CD14-positive monocyte (primary cell): Measurements from ENCODE around the gene POLR1F. TPM values are rescaled to one million over a fixed set of nuclear protein-coding genes. Genes with fewer than 3 reads are reported as not detected.

ENCODE experiments used
- DNase-seq, 3 donors: peaks; one replicate each; pipeline ENCODE4 v3.0.0-alpha.2; 2011 to 2022
- H2AFZ ChIP-seq: 2 replicates; pipeline ENCODE4 v1.6.0; 2012; ENCODE audit warnings: mild to moderate bottlenecking, low read depth, low read length, inconsistent platforms; ENCODE audit not compliant: insufficient read depth, poor library complexity, severe bottlenecking
- H3K27ac ChIP-seq, 2 donors: 1 replicate in 1 of 2; 2 replicates in 1 of 2; pipeline ENCODE4 v1.5.1; 2012 to 2013; ENCODE audit warnings: low read length in 2 of 2, control low read depth in 1 of 2, inconsistent platforms in 1 of 2, low read depth in 1 of 2, mild to moderate bottlenecking in 1 of 2
- H3K27me3 ChIP-seq, 2 donors: one replicate each; pipeline versions ENCODE4 v1.6.0 to v1.6.1; 2011 to 2013; ENCODE audit warnings: low read length in 2 of 2; ENCODE audit not compliant: control insufficient read depth in 2 of 2, insufficient read depth in 2 of 2
- H3K36me3 ChIP-seq, 2 donors: replicated peaks in 1 of 2; 1 replicate in 1 of 2; 2 replicates in 1 of 2; pipeline versions ENCODE4 v1.5.1 to v1.6.1; 2012 to 2013; ENCODE audit warnings: low read length in 2 of 2, control low read depth in 1 of 2, inconsistent platforms in 1 of 2, mild to moderate bottlenecking in 1 of 2; ENCODE audit not compliant: insufficient read depth in 2 of 2, control insufficient read depth in 1 of 2
- H3K4me1 ChIP-seq, 2 donors: 1 replicate in 1 of 2; 2 replicates in 1 of 2; pipeline versions ENCODE4 v1.5.1 to v1.6.1; 2012 to 2013; ENCODE audit warnings: low read length in 2 of 2, control low read depth in 1 of 2, inconsistent platforms in 1 of 2, mild to moderate bottlenecking in 1 of 2, moderate library complexity in 1 of 2; ENCODE audit not compliant: insufficient read depth in 2 of 2, control insufficient read depth in 1 of 2
- H3K4me2 ChIP-seq: replicated peaks from 2 replicates; pipeline ENCODE3; 2012; ENCODE audit warnings: low read length, moderate library complexity, mild to moderate bottlenecking; ENCODE audit not compliant: poor library complexity, severe bottlenecking; ENCODE audit errors: extremely low read depth
- H3K4me3 ChIP-seq, 3 experiments: fragments of 200-600 bp in 1 of 3; sonication (generic) in 1 of 3; replicated peaks in 1 of 3; 1 replicate in 2 of 3; 2 replicates in 1 of 3; pipeline ENCODE4 v1.5.1; 2011 to 2013; ENCODE audit warnings: low read length in 3 of 3, mild to moderate bottlenecking in 3 of 3, control low read depth in 2 of 3, low read depth in 2 of 3, inconsistent platforms in 1 of 3, moderate library complexity in 1 of 3
- H3K79me2 ChIP-seq: 2 replicates; pipeline ENCODE4 v1.6.0; 2012; ENCODE audit warnings: mild to moderate bottlenecking, control low read depth, inconsistent platforms, low read length, moderate library complexity; ENCODE audit not compliant: insufficient read depth
- H3K9ac ChIP-seq: 2 replicates; pipeline ENCODE4 v1.6.0; 2017; ENCODE audit warnings: low read length, mild to moderate bottlenecking; ENCODE audit not compliant: insufficient read depth, poor library complexity, severe bottlenecking
- H3K9me3 ChIP-seq, 2 donors: replicated peaks in 1 of 2; 1 replicate in 1 of 2; 2 replicates in 1 of 2; pipeline versions ENCODE4 v1.5.1 to v1.6.1; 2012 to 2013; ENCODE audit warnings: low read length in 2 of 2, control low read depth in 1 of 2; ENCODE audit not compliant: control insufficient read depth in 1 of 2, insufficient read depth in 1 of 2
- H4K20me1 ChIP-seq: 2 replicates; pipeline ENCODE4 v1.6.0; 2012; ENCODE audit warnings: mild to moderate bottlenecking, low read length, control low read depth, moderate library complexity; ENCODE audit not compliant: insufficient read depth
- H3K27ac Mint-ChIP-seq, 7 donors: one replicate each; pipeline ENCODE4 v1.8.0; 2020; ENCODE audit warnings: mild to moderate bottlenecking in 7 of 7, mixed read lengths in 7 of 7, moderate library complexity in 6 of 7, inconsistent platforms in 2 of 7
- H3K27me3 Mint-ChIP-seq, 3 donors: one replicate each; pipeline ENCODE4 v1.8.0; 2021 to 2022; ENCODE audit warnings: low read depth in 3 of 3, mild to moderate bottlenecking in 3 of 3, mixed read lengths in 3 of 3, moderate library complexity in 3 of 3, inconsistent platforms in 1 of 3
- H3K36me3 Mint-ChIP-seq, 2 donors: one replicate each; pipeline ENCODE4 v1.8.0; 2020; ENCODE audit warnings: mixed read lengths in 2 of 2, inconsistent platforms in 1 of 2, mild to moderate bottlenecking in 1 of 2
- H3K4me1 Mint-ChIP-seq: one replicate; pipeline ENCODE4 v1.8.0; 2020; ENCODE audit warnings: mild to moderate bottlenecking, mixed read lengths
- H3K4me3 Mint-ChIP-seq, 2 donors: one replicate each; pipeline ENCODE4 v1.8.0; 2020; ENCODE audit warnings: mild to moderate bottlenecking in 2 of 2, mixed read lengths in 2 of 2, moderate library complexity in 1 of 2
- H3K9me3 Mint-ChIP-seq, 7 donors: one replicate each; pipeline ENCODE4 v1.8.0; 2020 to 2022; ENCODE audit warnings: mixed read lengths in 7 of 7, mild to moderate bottlenecking in 6 of 7, moderate library complexity in 6 of 7, inconsistent platforms in 2 of 7
- CTCF ChIP-seq: fragments of 200-600 bp; IDR thresholded peaks from one replicate; pipeline ENCODE4 v1.8.0; 2022; ENCODE audit warnings: antibody characterized with exemption, mild to moderate bottlenecking
- WGBS: methylation state at CpG from one replicate; pipeline ENCODE4 v1.1.5; 2013; ENCODE audit warnings: missing lambda C conversion rate; ENCODE audit not compliant: insufficient coverage; 5-methylcytosine and 5-hydroxymethylcytosine counted together
- intact Hi-C, 2 donors: fragments of 100-400 bp; cut with micrococcal nuclease; formaldehyde crosslinking; loops; one replicate each; pipeline versions ENCODE4 v1.15.0 to v1.15.1; 2023
- polyA plus RNA-seq, 3 donors: library from polyadenylated mRNA; depleted of rRNA in 1 of 3; unstranded in 2 of 3; stranded (reverse) in 1 of 3; fragments of 300-500 nt in 2 of 3; fragments of >200 nt in 1 of 3; fragmentation: Illumina TruSeq in 2 of 3; gene quantifications; 1 replicate in 2 of 3; 2 replicates in 1 of 3; pipeline ENCODE4 v1.2.3, GENCODE V29; 2012 to 2021

POLR1F gene
- polyA plus RNA-seq, 3 donors, result 11.7 to 17.9 (median 12.4) TPM

- Histone ChIP-seq H3K27ac (no peak overlapping the region), H3K4me1 (no peaks in the 10 kb centered on the region), H3K79me2 (no peaks in the 10 kb centered on the region), H4K20me1 (no peaks in the 10 kb centered on the region), H3K9ac (no peak overlapping the region), H3K9me3 (no peaks in the 10 kb centered on the region), H3K4me3 (no peak overlapping the region), H3K27me3 (no peaks in the 10 kb centered on the region), H3K36me3 (no peaks in the 10 kb centered on the region), H2AFZ (no peak overlapping the region), H3K4me2 (no peak overlapping the region)
- Mint-ChIP-seq H3K4me1 (peaks cover 3% of the 10 kb centered on the region), H3K4me3 (no peak overlapping the region), H3K27ac (no peak overlapping the region), H3K27me3 (peaks cover 0 to 3% (median 0%) of the 10 kb centered on the region in 3 donors), H3K9me3 (no peaks in the 10 kb centered on the region), H3K36me3 (no peaks in the 10 kb centered on the region)
- no peak for DNase-seq
- no CpG with 5 or more reads among the region's 1 CpG for WGBS
- TF ChIP-seq CTCF, result no peak
- intact Hi-C loops, result no loop called here
These were observed 38.0 kb downstream of the POLR1F start for GRCh38 chr7:19670806-19671205.

DNA sequence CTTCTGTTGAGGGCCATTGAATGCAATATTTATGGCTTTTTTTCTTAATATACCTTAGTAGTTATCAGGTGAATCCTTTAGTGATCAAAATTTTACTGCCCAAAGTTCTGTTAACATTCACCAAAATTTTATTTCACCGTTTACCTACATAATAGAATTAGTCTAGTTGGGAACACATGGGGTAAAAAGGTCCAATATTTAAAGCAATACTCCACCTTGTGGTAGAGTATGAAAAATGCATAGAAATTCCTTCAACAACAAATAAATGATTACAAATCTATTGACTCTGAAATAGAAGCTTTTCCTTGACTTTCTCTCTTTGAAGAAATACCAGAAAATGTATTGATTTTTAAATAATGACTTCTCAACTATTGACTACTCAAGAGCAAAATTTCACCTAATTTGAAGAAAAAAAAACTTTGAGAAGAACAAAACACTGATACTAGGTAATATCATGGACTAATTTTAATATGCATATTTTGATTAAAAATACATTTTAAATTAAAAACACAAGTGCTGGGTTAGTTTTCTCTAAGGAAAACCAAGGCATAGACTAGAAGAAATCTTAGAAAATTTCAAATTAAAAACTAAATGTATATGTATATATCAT is 43.3 kb downstream of the POLR1F start:
- no peak for DNase-seq
- no peaks in the 10 kb centered on the region for H3K4me1 ChIP-seq
- Mint-ChIP-seq H3K36me3 (no peaks in the 10 kb centered on the region), H3K27me3 (peaks cover 0 to 3% (median 2%) of the 10 kb centered on the region in 3 donors), H3K27ac (no peak overlapping the region), H3K9me3 (no peaks in the 10 kb centered on the region), H3K4me1 (peaks cover 3% of the 10 kb centered on the region), H3K4me3 (no peak overlapping the region)
- no peak overlapping the region for H3K4me2 ChIP-seq
- no CpG with 5 or more reads among the region's 1 CpG for WGBS
- H4K20me1 ChIP-seq, result no peaks in the 10 kb centered on the region
- intact Hi-C loops, result loop anchor here in 1 of 2 donors (10.0 kb wide), 1 partner anchor 1981 kb away; no protein-coding TSS in a partner anchor
- H3K36me3 ChIP-seq, result no peaks in the 10 kb centered on the region
- no peaks in the 10 kb centered on the region for H3K79me2 ChIP-seq
- H3K27ac ChIP-seq, result no peak overlapping the region
- TF ChIP-seq CTCF, result peak; percentile 73
- no peak overlapping the region for H2AFZ ChIP-seq
- no peak overlapping the region for H3K9ac ChIP-seq
- H3K9me3 ChIP-seq, result no peaks in the 10 kb centered on the region
- H3K4me3 ChIP-seq, result no peak overlapping the region
- H3K27me3 ChIP-seq, result no peaks in the 10 kb centered on the region
